ENCODE measurements around the gene CCDC170.
"Not testable (repeated sequence)": the region's sequence is repeated elsewhere in the genome, so short reads cannot be mapped to it uniquely, and the experiment has no call there.

Gene CCDC170, protein sequence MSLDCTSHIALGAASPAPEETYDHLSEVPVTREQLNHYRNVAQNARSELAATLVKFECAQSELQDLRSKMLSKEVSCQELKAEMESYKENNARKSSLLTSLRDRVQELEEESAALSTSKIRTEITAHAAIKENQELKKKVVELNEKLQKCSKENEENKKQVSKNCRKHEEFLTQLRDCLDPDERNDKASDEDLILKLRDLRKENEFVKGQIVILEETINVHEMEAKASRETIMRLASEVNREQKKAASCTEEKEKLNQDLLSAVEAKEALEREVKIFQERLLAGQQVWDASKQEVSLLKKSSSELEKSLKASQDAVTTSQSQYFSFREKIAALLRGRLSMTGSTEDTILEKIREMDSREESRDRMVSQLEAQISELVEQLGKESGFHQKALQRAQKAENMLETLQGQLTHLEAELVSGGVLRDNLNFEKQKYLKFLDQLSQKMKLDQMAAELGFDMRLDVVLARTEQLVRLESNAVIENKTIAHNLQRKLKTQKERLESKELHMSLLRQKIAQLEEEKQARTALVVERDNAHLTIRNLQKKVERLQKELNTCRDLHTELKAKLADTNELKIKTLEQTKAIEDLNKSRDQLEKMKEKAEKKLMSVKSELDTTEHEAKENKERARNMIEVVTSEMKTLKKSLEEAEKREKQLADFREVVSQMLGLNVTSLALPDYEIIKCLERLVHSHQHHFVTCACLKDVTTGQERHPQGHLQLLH

DNA sequence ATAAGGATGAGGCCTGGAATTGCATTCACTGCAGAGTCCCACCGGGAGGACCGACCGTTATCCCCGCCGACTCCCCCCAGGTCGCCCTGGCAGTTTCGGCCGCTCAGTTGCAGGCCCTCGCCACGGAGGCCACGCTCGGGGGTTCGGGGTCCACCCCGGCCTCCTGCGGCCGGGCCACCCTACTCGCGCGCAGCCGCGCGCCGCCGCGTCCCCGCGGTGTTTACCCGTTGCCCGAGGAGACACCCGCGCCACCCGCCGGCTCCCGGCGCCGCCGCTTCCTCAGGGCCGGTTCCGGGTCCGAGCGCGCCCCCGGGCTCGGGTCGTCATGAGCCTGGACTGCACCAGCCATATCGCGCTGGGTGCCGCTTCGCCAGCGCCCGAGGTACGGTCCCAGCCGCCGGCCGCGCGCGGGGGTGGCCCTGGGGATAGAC is at the start of gene CCDC170:
TSS of gene CCDC170 (plus strand) at position 214 of the 431 bp plus-strand sequence. CDS start at position 326, 112 bp downstream.
- DNase-seq (ENCODE audit: low read depth in 2 of 2): peak; percentile 8 to 10
- TF ChIP-seq, protein P1, sequence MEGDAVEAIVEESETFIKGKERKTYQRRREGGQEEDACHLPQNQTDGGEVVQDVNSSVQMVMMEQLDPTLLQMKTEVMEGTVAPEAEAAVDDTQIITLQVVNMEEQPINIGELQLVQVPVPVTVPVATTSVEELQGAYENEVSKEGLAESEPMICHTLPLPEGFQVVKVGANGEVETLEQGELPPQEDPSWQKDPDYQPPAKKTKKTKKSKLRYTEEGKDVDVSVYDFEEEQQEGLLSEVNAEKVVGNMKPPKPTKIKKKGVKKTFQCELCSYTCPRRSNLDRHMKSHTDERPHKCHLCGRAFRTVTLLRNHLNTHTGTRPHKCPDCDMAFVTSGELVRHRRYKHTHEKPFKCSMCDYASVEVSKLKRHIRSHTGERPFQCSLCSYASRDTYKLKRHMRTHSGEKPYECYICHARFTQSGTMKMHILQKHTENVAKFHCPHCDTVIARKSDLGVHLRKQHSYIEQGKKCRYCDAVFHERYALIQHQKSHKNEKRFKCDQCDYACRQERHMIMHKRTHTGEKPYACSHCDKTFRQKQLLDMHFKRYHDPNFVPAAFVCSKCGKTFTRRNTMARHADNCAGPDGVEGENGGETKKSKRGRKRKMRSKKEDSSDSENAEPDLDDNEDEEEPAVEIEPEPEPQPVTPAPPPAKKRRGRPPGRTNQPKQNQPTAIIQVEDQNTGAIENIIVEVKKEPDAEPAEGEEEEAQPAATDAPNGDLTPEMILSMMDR (IDR thresholded peaks at IDR 0.05; ENCODE audit: low read depth, low read length): no peak
- peak within 1 kb of the TSS; percentile 57 to 59 for H3K4me3 ChIP-seq (replicated peaks in 1 of 2; ENCODE audit: low read depth in 2 of 2, low read length in 2 of 2)

DNA sequence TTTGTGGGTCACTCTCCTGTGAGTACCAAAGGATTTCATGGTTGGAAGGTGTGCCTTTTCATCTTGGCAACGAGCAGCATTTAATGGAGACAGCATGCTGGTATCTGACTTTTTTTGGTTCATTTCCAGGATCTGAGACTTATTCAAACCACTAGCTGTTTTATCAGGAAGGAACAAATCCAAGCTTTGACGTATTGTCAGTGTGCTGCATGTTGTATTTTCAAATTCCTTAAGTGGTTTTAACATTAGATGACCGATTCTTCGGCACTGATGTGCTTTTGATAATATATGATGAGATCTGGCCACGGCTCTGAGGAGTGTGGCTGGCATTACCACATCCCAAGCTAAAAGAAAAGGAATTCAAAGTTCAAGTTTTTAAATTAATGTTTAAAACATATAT is 48.3 kb upstream of the CCDC170 start:
- TF ChIP-seq, protein P1 (IDR thresholded peaks at IDR 0.05; ENCODE audit: low read depth, low read length): no peak
- DNase-seq (ENCODE audit: low read depth in 2 of 2): peak; percentile 85 to 91
- H3K4me3 ChIP-seq (replicated peaks in 1 of 2; ENCODE audit: low read depth in 2 of 2, low read length in 2 of 2): no peak overlapping the region

DNA sequence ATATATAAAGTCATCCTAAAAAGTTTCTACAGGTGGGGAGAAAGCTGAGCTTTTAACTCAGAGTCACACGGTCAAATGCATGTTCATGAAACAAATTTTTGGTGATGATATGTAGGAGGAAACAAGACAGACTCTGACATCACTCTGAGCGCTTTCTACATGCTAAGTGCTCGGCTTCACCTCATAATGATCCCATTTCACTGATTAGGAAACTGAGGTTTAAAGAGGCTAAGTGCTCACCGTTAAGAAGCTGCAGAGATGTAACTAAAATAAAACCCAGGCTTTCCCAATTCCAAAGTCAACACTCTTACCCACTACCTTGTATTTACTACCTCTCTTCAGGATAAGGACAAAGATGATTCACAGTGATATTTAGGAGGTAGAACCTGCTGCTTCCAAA is 46.6 kb upstream of the CCDC170 start:
- DNase-seq (ENCODE audit: low read depth in 2 of 2): no peak
- TF ChIP-seq, protein P1 (IDR thresholded peaks at IDR 0.05; ENCODE audit: low read depth, low read length): no peak

DNA sequence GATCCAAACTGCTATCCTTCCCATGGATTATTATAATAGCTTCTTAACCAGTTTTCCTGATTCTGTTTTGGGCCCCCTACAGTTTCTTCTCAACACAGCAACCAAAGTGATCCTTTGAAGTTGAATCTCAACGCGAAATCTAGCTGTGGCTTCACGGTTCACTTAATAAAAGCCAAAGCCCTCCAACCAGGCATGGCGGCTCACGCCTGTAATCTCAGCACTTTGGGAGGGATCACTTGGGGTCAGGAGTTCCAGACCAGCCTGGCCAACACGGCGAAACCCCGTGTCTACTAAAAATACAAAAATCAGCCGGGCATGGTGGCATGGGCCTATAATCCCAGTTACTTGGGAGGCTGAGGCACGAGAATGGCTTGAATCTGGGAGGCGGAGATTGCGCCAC is 45.2 kb upstream of the CCDC170 start:
- TF ChIP-seq, protein P1 (IDR thresholded peaks at IDR 0.05; ENCODE audit: low read depth, low read length): peak; percentile 1
- DNase-seq (ENCODE audit: low read depth in 2 of 2): no peak
- no peak overlapping the region for H3K4me3 ChIP-seq (replicated peaks in 1 of 2; ENCODE audit: low read depth in 2 of 2, low read length in 2 of 2)

More for the DNA sequence above, 46.6 kb upstream of the CCDC170 start:
- no peak overlapping the region for H3K4me3 ChIP-seq (replicated peaks in 1 of 2; ENCODE audit: low read depth in 2 of 2, low read length in 2 of 2)

DNA sequence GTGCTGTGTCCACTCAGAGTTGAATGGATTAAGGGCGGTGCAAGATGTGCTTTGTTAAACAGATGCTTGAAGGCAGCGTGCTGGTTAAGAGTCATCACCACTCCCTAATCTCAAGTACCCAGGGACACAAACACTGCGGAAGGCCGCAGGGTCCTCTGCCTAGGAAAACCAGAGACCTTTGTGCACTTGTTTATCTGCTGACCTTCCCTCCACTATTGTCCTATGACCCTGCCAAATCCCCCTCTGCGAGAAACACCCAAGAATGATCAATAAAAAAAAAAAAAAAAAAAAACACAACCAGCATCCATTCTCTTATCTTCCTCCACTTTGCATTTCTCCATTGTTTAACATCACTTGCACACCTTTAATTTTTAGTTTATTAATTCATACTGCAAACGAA is 42.9 kb upstream of the CCDC170 start:
- H3K4me3 ChIP-seq (replicated peaks in 1 of 2; ENCODE audit: low read depth in 2 of 2, low read length in 2 of 2): peak overlapping the region; percentile 75 to 86

DNA sequence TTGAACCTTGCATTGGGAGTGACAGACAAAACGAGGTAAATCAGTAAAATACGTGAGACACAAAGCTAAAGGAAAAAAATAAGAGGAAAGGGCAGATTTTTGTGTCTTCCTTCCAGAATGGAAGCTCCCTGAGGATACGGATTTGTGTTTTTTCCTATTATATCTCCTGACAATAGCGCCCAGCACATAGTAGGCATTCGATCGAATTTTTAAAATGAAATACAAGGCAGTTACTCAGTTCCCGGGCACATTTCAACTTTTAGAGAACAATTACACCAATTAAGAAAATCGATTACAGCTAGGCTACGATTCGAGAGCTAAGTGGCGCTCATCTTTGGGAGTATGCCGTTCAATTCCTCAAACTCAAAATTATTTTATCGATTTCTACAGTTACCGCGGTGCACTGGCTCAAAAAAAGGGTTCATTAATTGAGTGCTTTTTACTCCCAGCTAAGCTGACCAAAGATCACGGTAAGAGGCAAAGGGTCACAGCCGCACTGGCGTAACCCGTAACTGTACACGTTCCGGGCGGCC is 42.3 kb upstream of the CCDC170 start:
- TF ChIP-seq, protein P1 (IDR thresholded peaks at IDR 0.05; ENCODE audit: low read depth, low read length): no peak
- DNase-seq (ENCODE audit: low read depth in 2 of 2): no peak
- peak overlapping the region; percentile 75 to 86 for H3K4me3 ChIP-seq (replicated peaks in 1 of 2; ENCODE audit: low read depth in 2 of 2, low read length in 2 of 2)

More for the DNA sequence above, 42.9 kb upstream of the CCDC170 start:
- not testable (repeated sequence) for DNase-seq (ENCODE audit: low read depth in 2 of 2)

Measured in cardiac fibroblast (primary cell).